ENCODE measurements around the gene PLXNA2. TPM values are rescaled to one million over a fixed set of nuclear protein-coding genes. Genes with fewer than 3 reads are reported as not detected.

PLXNA2 gene
- total and polyA plus RNA-seq, 2 of the 8 experiments (the other 6 are each of a cell fraction or from before 2014, with no cell fraction given): 0.33 to 1.5 TPM

- TF ChIP-seq, protein P1, sequence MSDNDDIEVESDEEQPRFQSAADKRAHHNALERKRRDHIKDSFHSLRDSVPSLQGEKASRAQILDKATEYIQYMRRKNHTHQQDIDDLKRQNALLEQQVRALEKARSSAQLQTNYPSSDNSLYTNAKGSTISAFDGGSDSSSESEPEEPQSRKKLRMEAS (IDR thresholded peaks at IDR 0.05): no peak
- TF ChIP-seq SIX5 (IDR thresholded peaks at IDR 0.05; ENCODE audit: low read depth, low read length): no peak
- no peak for TF ChIP-seq SIN3A (conservative IDR thresholded peaks at IDR 0.05 in 1 of 2, IDR thresholded peaks at IDR 0.05 in 1 of 2; ENCODE audit: low read depth in 1 of 2, low read length in 2 of 2)
- no peak for TF ChIP-seq SP1 (IDR thresholded peaks at IDR 0.05; ENCODE audit: low read depth, low read length)
- no peak for TF ChIP-seq CHD7 (IDR thresholded peaks at IDR 0.05; ENCODE audit: insufficient replicate concordance, low read length)
- TF ChIP-seq SRF (IDR thresholded peaks at IDR 0.05; ENCODE audit: low read depth, low read length): no peak
These were observed 71.6 kb downstream of the PLXNA2 start (continued) for GRCh38 chr1:208172423-208173145.
